Erythroblast (primary cell): ENCODE results near the gene MAP2K7.
"Not testable (repeated sequence)": the region's sequence is repeated elsewhere in the genome, so short reads cannot be mapped to it uniquely, and the experiment has no call there.

Experiments
- GATA1 ChIP-seq: IDR thresholded peaks from 2 replicates; pipeline ENCODE4 v1.6.1; 2011; ENCODE audit warnings: low read depth, mild to moderate bottlenecking, control low read depth, low read length, moderate library complexity
- POLR2A ChIP-seq: IDR thresholded peaks from 2 replicates; pipeline ENCODE4 v1.6.1; 2011; ENCODE audit warnings: mild to moderate bottlenecking, low read length

- TF ChIP-seq POLR2A, GATA1: not testable (repeated sequence)
These were observed 14.5 kb downstream of the MAP2K7 start for GRCh38 chr19:7918062-7918614.
